Measurements from ENCODE around the gene GALP.
"Not testable (repeated sequence)": the region's sequence is repeated elsewhere in the genome, so short reads cannot be mapped to it uniquely, and the experiment has no call there.

The GALP gene

GRCh38 chr19:56221442-56221841 lies 45.6 kb downstream of the GALP start:
- H3K4me3 ChIP-seq (replicated peaks; ENCODE audit: low read depth, low read length); DNase-seq (ENCODE audit: extremely low read depth, low read depth): not testable (repeated sequence)
- TF ChIP-seq, protein P1, sequence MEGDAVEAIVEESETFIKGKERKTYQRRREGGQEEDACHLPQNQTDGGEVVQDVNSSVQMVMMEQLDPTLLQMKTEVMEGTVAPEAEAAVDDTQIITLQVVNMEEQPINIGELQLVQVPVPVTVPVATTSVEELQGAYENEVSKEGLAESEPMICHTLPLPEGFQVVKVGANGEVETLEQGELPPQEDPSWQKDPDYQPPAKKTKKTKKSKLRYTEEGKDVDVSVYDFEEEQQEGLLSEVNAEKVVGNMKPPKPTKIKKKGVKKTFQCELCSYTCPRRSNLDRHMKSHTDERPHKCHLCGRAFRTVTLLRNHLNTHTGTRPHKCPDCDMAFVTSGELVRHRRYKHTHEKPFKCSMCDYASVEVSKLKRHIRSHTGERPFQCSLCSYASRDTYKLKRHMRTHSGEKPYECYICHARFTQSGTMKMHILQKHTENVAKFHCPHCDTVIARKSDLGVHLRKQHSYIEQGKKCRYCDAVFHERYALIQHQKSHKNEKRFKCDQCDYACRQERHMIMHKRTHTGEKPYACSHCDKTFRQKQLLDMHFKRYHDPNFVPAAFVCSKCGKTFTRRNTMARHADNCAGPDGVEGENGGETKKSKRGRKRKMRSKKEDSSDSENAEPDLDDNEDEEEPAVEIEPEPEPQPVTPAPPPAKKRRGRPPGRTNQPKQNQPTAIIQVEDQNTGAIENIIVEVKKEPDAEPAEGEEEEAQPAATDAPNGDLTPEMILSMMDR (IDR thresholded peaks at IDR 0.05; ENCODE audit: low read depth, low read length, missing control alignments): peak; percentile 24

- H3K4me3 ChIP-seq (replicated peaks; ENCODE audit: low read depth, low read length): no peak overlapping the region
- DNase-seq (ENCODE audit: extremely low read depth, low read depth): no peak
- TF ChIP-seq, protein P1 (IDR thresholded peaks at IDR 0.05; ENCODE audit: low read depth, low read length, missing control alignments): no peak
These were observed 46.0 kb downstream of the GALP start for GRCh38 chr19:56221851-56222250.

- DNase-seq (ENCODE audit: extremely low read depth, low read depth): no peak
- TF ChIP-seq, protein P1 (IDR thresholded peaks at IDR 0.05; ENCODE audit: low read depth, low read length, missing control alignments): peak; percentile 2
- no peak overlapping the region for H3K4me3 ChIP-seq (replicated peaks; ENCODE audit: low read depth, low read length)
These were observed 47.1 kb downstream of the GALP start for GRCh38 chr19:56222901-56223300.

- no peak overlapping the region for H3K4me3 ChIP-seq (replicated peaks; ENCODE audit: low read depth, low read length)
- TF ChIP-seq, protein P1 (IDR thresholded peaks at IDR 0.05; ENCODE audit: low read depth, low read length, missing control alignments): no peak
- DNase-seq (ENCODE audit: extremely low read depth, low read depth): no peak
These were observed 47.7 kb downstream of the GALP start for GRCh38 chr19:56223481-56223880.

Data from HFF-Myc (cell line).